CD14-positive monocyte (primary cell): ENCODE data around the gene DENND6A. TPM values are rescaled to one million over a fixed set of nuclear protein-coding genes. Genes with fewer than 3 reads are reported as not detected.
A peak's percentile ranks its signal among the peaks of the same experiment; 100 is the strongest.

Experiments
- DNase-seq, 3 donors: peaks; one replicate each; pipeline ENCODE4 v3.0.0-alpha.2; 2011 to 2022
- H2AFZ ChIP-seq: 2 replicates; pipeline ENCODE4 v1.6.0; 2012; ENCODE audit warnings: mild to moderate bottlenecking, low read depth, low read length, inconsistent platforms; ENCODE audit not compliant: insufficient read depth, poor library complexity, severe bottlenecking
- H3K27ac ChIP-seq, 2 donors: 1 replicate in 1 of 2; 2 replicates in 1 of 2; pipeline ENCODE4 v1.5.1; 2012 to 2013; ENCODE audit warnings: low read length in 2 of 2, control low read depth in 1 of 2, inconsistent platforms in 1 of 2, low read depth in 1 of 2, mild to moderate bottlenecking in 1 of 2
- H3K27me3 ChIP-seq, 2 donors: one replicate each; pipeline versions ENCODE4 v1.6.0 to v1.6.1; 2011 to 2013; ENCODE audit warnings: low read length in 2 of 2; ENCODE audit not compliant: control insufficient read depth in 2 of 2, insufficient read depth in 2 of 2
- H3K36me3 ChIP-seq, 2 donors: replicated peaks in 1 of 2; 1 replicate in 1 of 2; 2 replicates in 1 of 2; pipeline versions ENCODE4 v1.5.1 to v1.6.1; 2012 to 2013; ENCODE audit warnings: low read length in 2 of 2, control low read depth in 1 of 2, inconsistent platforms in 1 of 2, mild to moderate bottlenecking in 1 of 2; ENCODE audit not compliant: insufficient read depth in 2 of 2, control insufficient read depth in 1 of 2
- H3K4me1 ChIP-seq, 2 donors: 1 replicate in 1 of 2; 2 replicates in 1 of 2; pipeline versions ENCODE4 v1.5.1 to v1.6.1; 2012 to 2013; ENCODE audit warnings: low read length in 2 of 2, control low read depth in 1 of 2, inconsistent platforms in 1 of 2, mild to moderate bottlenecking in 1 of 2, moderate library complexity in 1 of 2; ENCODE audit not compliant: insufficient read depth in 2 of 2, control insufficient read depth in 1 of 2
- H3K4me2 ChIP-seq: replicated peaks from 2 replicates; pipeline ENCODE3; 2012; ENCODE audit warnings: low read length, moderate library complexity, mild to moderate bottlenecking; ENCODE audit not compliant: poor library complexity, severe bottlenecking; ENCODE audit errors: extremely low read depth
- H3K4me3 ChIP-seq, 3 experiments: fragments of 200-600 bp in 1 of 3; sonication (generic) in 1 of 3; replicated peaks in 1 of 3; 1 replicate in 2 of 3; 2 replicates in 1 of 3; pipeline ENCODE4 v1.5.1; 2011 to 2013; ENCODE audit warnings: low read length in 3 of 3, mild to moderate bottlenecking in 3 of 3, control low read depth in 2 of 3, low read depth in 2 of 3, inconsistent platforms in 1 of 3, moderate library complexity in 1 of 3
- H3K79me2 ChIP-seq: 2 replicates; pipeline ENCODE4 v1.6.0; 2012; ENCODE audit warnings: mild to moderate bottlenecking, control low read depth, inconsistent platforms, low read length, moderate library complexity; ENCODE audit not compliant: insufficient read depth
- H3K9ac ChIP-seq: 2 replicates; pipeline ENCODE4 v1.6.0; 2017; ENCODE audit warnings: low read length, mild to moderate bottlenecking; ENCODE audit not compliant: insufficient read depth, poor library complexity, severe bottlenecking
- H3K9me3 ChIP-seq, 2 donors: replicated peaks in 1 of 2; 1 replicate in 1 of 2; 2 replicates in 1 of 2; pipeline versions ENCODE4 v1.5.1 to v1.6.1; 2012 to 2013; ENCODE audit warnings: low read length in 2 of 2, control low read depth in 1 of 2; ENCODE audit not compliant: control insufficient read depth in 1 of 2, insufficient read depth in 1 of 2
- H4K20me1 ChIP-seq: 2 replicates; pipeline ENCODE4 v1.6.0; 2012; ENCODE audit warnings: mild to moderate bottlenecking, low read length, control low read depth, moderate library complexity; ENCODE audit not compliant: insufficient read depth
- H3K27ac Mint-ChIP-seq, 7 donors: one replicate each; pipeline ENCODE4 v1.8.0; 2020; ENCODE audit warnings: mild to moderate bottlenecking in 7 of 7, mixed read lengths in 7 of 7, moderate library complexity in 6 of 7, inconsistent platforms in 2 of 7
- H3K27me3 Mint-ChIP-seq, 3 donors: one replicate each; pipeline ENCODE4 v1.8.0; 2021 to 2022; ENCODE audit warnings: low read depth in 3 of 3, mild to moderate bottlenecking in 3 of 3, mixed read lengths in 3 of 3, moderate library complexity in 3 of 3, inconsistent platforms in 1 of 3
- H3K36me3 Mint-ChIP-seq, 2 donors: one replicate each; pipeline ENCODE4 v1.8.0; 2020; ENCODE audit warnings: mixed read lengths in 2 of 2, inconsistent platforms in 1 of 2, mild to moderate bottlenecking in 1 of 2
- H3K4me1 Mint-ChIP-seq: one replicate; pipeline ENCODE4 v1.8.0; 2020; ENCODE audit warnings: mild to moderate bottlenecking, mixed read lengths
- H3K4me3 Mint-ChIP-seq, 2 donors: one replicate each; pipeline ENCODE4 v1.8.0; 2020; ENCODE audit warnings: mild to moderate bottlenecking in 2 of 2, mixed read lengths in 2 of 2, moderate library complexity in 1 of 2
- H3K9me3 Mint-ChIP-seq, 7 donors: one replicate each; pipeline ENCODE4 v1.8.0; 2020 to 2022; ENCODE audit warnings: mixed read lengths in 7 of 7, mild to moderate bottlenecking in 6 of 7, moderate library complexity in 6 of 7, inconsistent platforms in 2 of 7
- WGBS: methylation state at CpG from one replicate; pipeline ENCODE4 v1.1.5; 2013; ENCODE audit warnings: missing lambda C conversion rate; ENCODE audit not compliant: insufficient coverage; 5-methylcytosine and 5-hydroxymethylcytosine counted together
- intact Hi-C, 2 donors: fragments of 100-400 bp; cut with micrococcal nuclease; formaldehyde crosslinking; loops; one replicate each; pipeline versions ENCODE4 v1.15.0 to v1.15.1; 2023
- polyA plus RNA-seq, 3 donors: library from polyadenylated mRNA; depleted of rRNA in 1 of 3; unstranded in 2 of 3; stranded (reverse) in 1 of 3; fragments of 300-500 nt in 2 of 3; fragments of >200 nt in 1 of 3; fragmentation: Illumina TruSeq in 2 of 3; gene quantifications; 1 replicate in 2 of 3; 2 replicates in 1 of 3; pipeline ENCODE4 v1.2.3, GENCODE V29; 2012 to 2021
- TF ChIP-seq, protein P1 (sequence below): fragments of 200-600 bp; IDR thresholded peaks from one replicate; pipeline ENCODE4 v1.8.0; 2022; ENCODE audit warnings: antibody characterized with exemption, mild to moderate bottlenecking

The DENND6A gene
- polyA plus RNA-seq, 3 donors = 10.8 to 20.8 (median 15.4) TPM

DNA sequence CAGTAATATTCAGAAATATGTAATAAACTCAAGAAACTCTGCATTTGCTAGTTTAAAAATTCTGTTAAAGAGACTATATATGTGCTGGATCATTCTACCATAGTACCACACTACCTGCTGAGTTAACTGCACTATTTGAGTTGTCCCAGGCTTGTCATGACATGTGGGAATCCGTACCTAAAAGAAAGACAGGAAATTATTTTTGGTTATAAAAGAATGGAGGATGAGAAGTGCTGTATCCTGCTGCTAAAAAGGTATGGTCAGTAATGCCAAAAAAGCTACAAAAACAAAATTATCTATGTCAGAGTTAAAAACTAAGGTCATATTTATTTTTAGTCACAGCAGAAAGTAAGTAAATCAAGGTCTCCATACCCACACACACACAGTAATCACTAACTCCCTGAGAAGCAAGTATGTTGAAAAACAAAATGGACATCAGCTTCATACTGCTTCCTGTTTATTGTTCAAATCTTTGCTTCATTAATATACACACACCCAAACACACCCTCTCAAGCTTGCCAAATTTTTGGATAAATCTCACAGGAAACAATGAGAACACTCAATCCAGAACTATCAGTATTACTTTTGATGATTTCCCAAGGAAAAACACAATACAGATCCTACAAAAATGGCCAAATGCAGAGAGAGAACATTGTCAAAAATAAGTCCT lies 33.7 kb downstream of the DENND6A start:
- Mint-ChIP-seq H3K9me3 (no peaks in the 10 kb centered on the region), H3K27me3 (no peaks in the 10 kb centered on the region), H3K36me3 (peaks cover 56 to 84% of the 10 kb centered on the region in 2 donors), H3K4me1 (peaks cover 6% of the 10 kb centered on the region), H3K4me3 (no peak overlapping the region), H3K27ac (peak overlapping the region in 3 of 7 donors; percentile 30 to 80 (median 53))
- intact Hi-C loops = loop anchor here in 1 of 2 donors (10.0 kb wide), 1 partner anchor 64 kb away; the partner anchor contains the start of gene ARF4
- no peaks in the 10 kb centered on the region for H3K27me3 ChIP-seq
- H3K79me2 ChIP-seq = peaks cover 2% of the 10 kb centered on the region
- H3K4me3 ChIP-seq = no peak overlapping the region
- peaks cover 0 to 9% of the 10 kb centered on the region in 2 donors for H3K4me1 ChIP-seq
- TF ChIP-seq, protein P1, sequence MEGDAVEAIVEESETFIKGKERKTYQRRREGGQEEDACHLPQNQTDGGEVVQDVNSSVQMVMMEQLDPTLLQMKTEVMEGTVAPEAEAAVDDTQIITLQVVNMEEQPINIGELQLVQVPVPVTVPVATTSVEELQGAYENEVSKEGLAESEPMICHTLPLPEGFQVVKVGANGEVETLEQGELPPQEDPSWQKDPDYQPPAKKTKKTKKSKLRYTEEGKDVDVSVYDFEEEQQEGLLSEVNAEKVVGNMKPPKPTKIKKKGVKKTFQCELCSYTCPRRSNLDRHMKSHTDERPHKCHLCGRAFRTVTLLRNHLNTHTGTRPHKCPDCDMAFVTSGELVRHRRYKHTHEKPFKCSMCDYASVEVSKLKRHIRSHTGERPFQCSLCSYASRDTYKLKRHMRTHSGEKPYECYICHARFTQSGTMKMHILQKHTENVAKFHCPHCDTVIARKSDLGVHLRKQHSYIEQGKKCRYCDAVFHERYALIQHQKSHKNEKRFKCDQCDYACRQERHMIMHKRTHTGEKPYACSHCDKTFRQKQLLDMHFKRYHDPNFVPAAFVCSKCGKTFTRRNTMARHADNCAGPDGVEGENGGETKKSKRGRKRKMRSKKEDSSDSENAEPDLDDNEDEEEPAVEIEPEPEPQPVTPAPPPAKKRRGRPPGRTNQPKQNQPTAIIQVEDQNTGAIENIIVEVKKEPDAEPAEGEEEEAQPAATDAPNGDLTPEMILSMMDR = no peak
- no CpG with 5 or more reads among the region's 1 CpG for WGBS
- H3K4me2 ChIP-seq = no peak overlapping the region
- H3K9me3 ChIP-seq = no peaks in the 10 kb centered on the region
- peak overlapping the region in 1 of 2 donors; percentile 12 for H3K27ac ChIP-seq
- no peak overlapping the region for H3K9ac ChIP-seq
- H4K20me1 ChIP-seq = no peaks in the 10 kb centered on the region
- no peak for DNase-seq
- peaks cover 59 to 90% of the 10 kb centered on the region in 2 donors for H3K36me3 ChIP-seq
- no peak overlapping the region for H2AFZ ChIP-seq

DNA sequence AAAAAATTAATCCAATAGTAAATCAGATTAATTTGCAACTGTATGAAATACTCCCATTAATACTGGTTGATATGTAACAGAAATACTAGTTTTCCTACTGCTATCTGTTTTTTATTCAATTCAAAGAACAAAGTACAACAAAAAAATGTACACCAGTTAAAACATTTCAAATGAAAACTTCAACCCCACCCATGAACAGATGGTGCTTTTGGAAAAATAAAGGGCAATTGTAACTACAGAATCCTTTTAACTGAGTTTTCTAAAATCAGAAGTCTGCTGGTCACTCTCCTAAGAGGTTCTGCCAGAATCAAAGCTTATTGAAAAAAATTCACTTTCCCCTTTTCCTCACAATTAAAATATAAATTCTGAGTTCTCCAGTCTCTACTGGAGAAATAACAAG lies 34.3 kb downstream of the DENND6A start:
- no peak overlapping the region for H3K4me3 ChIP-seq
- H3K27ac Mint-ChIP-seq = peak overlapping the region in 1 of 7 donors; percentile 79
- no peaks in the 10 kb centered on the region for H3K27me3 ChIP-seq
- TF ChIP-seq, protein P1 = no peak
- H3K36me3 Mint-ChIP-seq = peaks cover 51 to 83% of the 10 kb centered on the region in 2 donors
- no peaks in the 10 kb centered on the region for H3K9me3 ChIP-seq
- H3K4me1 Mint-ChIP-seq = peaks cover 6% of the 10 kb centered on the region
- no peak overlapping the region for H2AFZ ChIP-seq
- H4K20me1 ChIP-seq = no peaks in the 10 kb centered on the region
- no peak overlapping the region for H3K4me2 ChIP-seq
- no peak overlapping the region for H3K9ac ChIP-seq
- DNase-seq = no peak
- H3K36me3 ChIP-seq = peaks cover 56 to 86% of the 10 kb centered on the region in 2 donors
- peaks cover 2% of the 10 kb centered on the region for H3K79me2 ChIP-seq
- no peaks in the 10 kb centered on the region for H3K9me3 Mint-ChIP-seq
- H3K4me1 ChIP-seq = peaks cover 0 to 9% of the 10 kb centered on the region in 2 donors
- intact Hi-C loops = loop anchor here in 1 of 2 donors (10.0 kb wide), 1 partner anchor 64 kb away; the partner anchor contains the start of gene ARF4
- no peak overlapping the region for H3K4me3 Mint-ChIP-seq
- peak overlapping the region in 1 of 2 donors; percentile 12 for H3K27ac ChIP-seq
- no peaks in the 10 kb centered on the region for H3K27me3 Mint-ChIP-seq
